HepG2 (cell line): ENCODE results near the gene SVBP. TPM values are rescaled to one million over a fixed set of nuclear protein-coding genes. Genes with fewer than 3 reads are reported as not detected.

Experiments used
- ATAC-seq: fragments of 200-7000 bp; cut with Tn5 transposase; 3 replicates; pipeline ENCODE4 v1.9.1; 2020; ENCODE audit warnings: mild to moderate bottlenecking, moderate library complexity
- BruUV-seq: library from RNA; stranded (reverse); fragments of 400-500 nt; replicated peaks from 2 replicates; lab custom pipeline; 2021; lab: Mats Ljungman, UMichigan
- CTCF ChIA-PET: fragments of 300-600 bp; formaldehyde crosslinking; extraction: SDS; loops from one replicate; lab custom pipeline; 2021; ENCODE audit warnings: low total read pairs, inconsistent platforms, low intra/inter-chr PET ratio; lab: Yijun Ruan, JAX
- POLR2A ChIA-PET: fragments of 350-600 bp; sonication (Branson Sonifier 250); formaldehyde crosslinking; loops from one replicate; lab custom pipeline; 2020; ENCODE audit warnings: antibody characterized with exemption, inconsistent platforms; lab: Yijun Ruan, JAX
- DNase-seq: peaks from one replicate; pipeline ENCODE4 v3.0.0-alpha.2; 2015; ENCODE audit warnings: low spot score
- FAIRE-seq: peaks from 3 replicates; lab custom pipeline; 2011; peaks lifted over from hg19 to GRCh38; lab: Jason Lieb, UNC
- H2AFZ ChIP-seq: one replicate; pipeline ENCODE4 v1.6.1; 2011; ENCODE audit warnings: low read length, inconsistent platforms
- H3K27ac ChIP-seq: fragments of 300-600 bp; 3 replicates; pipeline ENCODE4 v1.8.0; 2011; ENCODE audit warnings: mixed run types, mild to moderate bottlenecking, mixed read lengths, low read length, inconsistent platforms; ENCODE audit not compliant: insufficient read depth; ENCODE audit errors: extremely low read length
- H3K27me3 ChIP-seq, 2 experiments: fragments of 200-600 bp in 1 of 2; 2 replicates in 1 of 2; 3 replicates in 1 of 2; pipeline versions ENCODE4 v1.6.0 to v1.8.0; 2011; ENCODE audit warnings: low read length in 2 of 2, mild to moderate bottlenecking in 2 of 2, moderate library complexity in 2 of 2, inconsistent platforms in 1 of 2; ENCODE audit not compliant: insufficient read depth in 2 of 2, control insufficient read depth in 1 of 2
- H3K36me3 ChIP-seq, 2 experiments: fragments of 200-600 bp in 1 of 2; replicated peaks in 1 of 2; 2 replicates in 1 of 2; 3 replicates in 1 of 2; pipeline versions ENCODE4 v1.5.1 to v1.8.0; 2011; ENCODE audit warnings: low read length in 2 of 2, inconsistent platforms in 1 of 2; ENCODE audit not compliant: insufficient read depth in 2 of 2, control insufficient read depth in 1 of 2
- H3K4me1 ChIP-seq: 2 replicates; pipeline ENCODE4 v1.5.1; 2012; ENCODE audit warnings: low read length, inconsistent platforms; ENCODE audit not compliant: insufficient read depth
- H3K4me2 ChIP-seq: 2 replicates; pipeline ENCODE4 v1.6.0; 2011; ENCODE audit warnings: low read depth, low read length, inconsistent platforms
- H3K4me3 ChIP-seq, 3 experiments: fragments of 200-600 bp in 1 of 3; sonication (generic), shearing (Covaris generic) in 1 of 3; replicated peaks in 1 of 3; 2 replicates each; pipeline ENCODE4 v1.5.1; 2011 to 2016; ENCODE audit warnings: low read length in 3 of 3, inconsistent platforms in 2 of 3, low read depth in 2 of 3, mild to moderate bottlenecking in 2 of 3, control low read depth in 1 of 3, mixed read lengths in 1 of 3; ENCODE audit not compliant: insufficient read depth in 1 of 3
- H3K79me2 ChIP-seq: one replicate; pipeline ENCODE4 v1.6.1; 2011; ENCODE audit warnings: low read length, inconsistent platforms; ENCODE audit not compliant: insufficient read depth
- H3K9ac ChIP-seq: 2 replicates; pipeline ENCODE4 v1.6.0; 2011; ENCODE audit warnings: mild to moderate bottlenecking, low read depth, low read length, inconsistent platforms; ENCODE audit not compliant: insufficient read depth
- H3K9me3 ChIP-seq: 2 replicates; pipeline ENCODE4 v1.5.1; 2012; ENCODE audit warnings: mild to moderate bottlenecking, low read length
- H4K20me1 ChIP-seq: 2 replicates; pipeline ENCODE4 v1.6.0; 2011; ENCODE audit warnings: inconsistent platforms, mild to moderate bottlenecking, low read length, moderate library complexity; ENCODE audit not compliant: insufficient read depth
- ATF2 ChIP-seq: sonication (generic); formaldehyde crosslinking; IDR thresholded peaks from 2 replicates; pipeline ENCODE4 v1.4.0; 2020; ENCODE audit warnings: missing genetic modification reagents
- CREBL2 ChIP-seq: sonication (generic); formaldehyde crosslinking; IDR thresholded peaks from 2 replicates; pipeline ENCODE4 v1.8.1; 2023; ENCODE audit warnings: missing genetic modification reagents, mild to moderate bottlenecking, borderline replicate concordance
- MED8 ChIP-seq: sonication (generic); formaldehyde crosslinking; IDR thresholded peaks from 2 replicates; pipeline ENCODE4 v1.8.1; 2023; ENCODE audit warnings: mild to moderate bottlenecking, missing genetic modification reagents; ENCODE audit not compliant: insufficient replicate concordance
- TBX2 ChIP-seq: sonication (generic); formaldehyde crosslinking; IDR thresholded peaks from 2 replicates; pipeline ENCODE4 v1.5.0; 2020; ENCODE audit warnings: missing genetic modification reagents, mild to moderate bottlenecking, borderline replicate concordance
- ZNF619 ChIP-seq: sonication (generic); formaldehyde crosslinking; IDR thresholded peaks from 2 replicates; pipeline ENCODE4 v1.4.0; 2020; ENCODE audit warnings: mild to moderate bottlenecking, missing genetic modification reagents
- ZNF629 ChIP-seq: sonication (generic); formaldehyde crosslinking; conservative IDR thresholded peaks from 2 replicates; pipeline ENCODE4 v1.5.0; 2020; ENCODE audit warnings: missing genetic modification reagents
- ZNF737 ChIP-seq: sonication (generic); formaldehyde crosslinking; IDR thresholded peaks from 2 replicates; pipeline ENCODE4 v1.5.0; 2020; ENCODE audit warnings: missing genetic modification reagents, mild to moderate bottlenecking, borderline replicate concordance
- ZNF782 ChIP-seq: sonication (generic); formaldehyde crosslinking; IDR thresholded peaks from 2 replicates; pipeline ENCODE4 v1.4.0; 2020; ENCODE audit warnings: missing genetic modification reagents, mild to moderate bottlenecking, borderline replicate concordance
- WGBS: methylation state at CpG from one replicate; pipeline ENCODE4 v1.1.6; 2017; ENCODE audit warnings: low lambda C conversion rate; 5-methylcytosine and 5-hydroxymethylcytosine counted together
- in situ Hi-C: cut with HindIII; loops from 2 replicates; pipeline ENCODE4 v1.10.0; 2017; ENCODE audit warnings: low pct_unique_long_range_greater_than_20kb; ENCODE audit not compliant: extremely low pct_ligation_motif_present
- intact Hi-C: fragments of 100-400 bp; cut with micrococcal nuclease; formaldehyde crosslinking; loops from one replicate; pipeline ENCODE4 v1.10.0; 2022; ENCODE audit not compliant: unreplicated experiment
- polyA plus RNA-seq, 8 experiments: library from polyadenylated mRNA; depleted of rRNA in 3 of 8; stranded (reverse) in 7 of 8; unstranded in 1 of 8; fragments of >200 nt; fragmentation: Illumina TruSeq in 4 of 8; extraction: Trizol in 4 of 8; gene quantifications; 2 replicates each; pipeline versions ENCODE4 v1.2.1 to v1.2.3, GENCODE V29; 2011 to 2016; ENCODE audit warnings: low read depth in 4 of 8, missing spikeins in 1 of 8, mixed read lengths in 1 of 8; ENCODE audit not compliant: insufficient read depth in 1 of 8
- total RNA-seq, 5 experiments: library from RNA; depleted of rRNA; stranded (reverse); fragments of >200 nt; fragmentation: Illumina TruSeq; extraction: Trizol; gene quantifications; 2 replicates each; pipeline ENCODE4 v1.2.3, GENCODE V29; 2016; ENCODE audit warnings: low read depth in 1 of 5

Gene SVBP
- total and polyA plus RNA-seq, 2 of the 13 experiments (the other 11 are each of a cell fraction or from before 2014, with no cell fraction given) = 28.8 to 48.2 TPM

DNA sequence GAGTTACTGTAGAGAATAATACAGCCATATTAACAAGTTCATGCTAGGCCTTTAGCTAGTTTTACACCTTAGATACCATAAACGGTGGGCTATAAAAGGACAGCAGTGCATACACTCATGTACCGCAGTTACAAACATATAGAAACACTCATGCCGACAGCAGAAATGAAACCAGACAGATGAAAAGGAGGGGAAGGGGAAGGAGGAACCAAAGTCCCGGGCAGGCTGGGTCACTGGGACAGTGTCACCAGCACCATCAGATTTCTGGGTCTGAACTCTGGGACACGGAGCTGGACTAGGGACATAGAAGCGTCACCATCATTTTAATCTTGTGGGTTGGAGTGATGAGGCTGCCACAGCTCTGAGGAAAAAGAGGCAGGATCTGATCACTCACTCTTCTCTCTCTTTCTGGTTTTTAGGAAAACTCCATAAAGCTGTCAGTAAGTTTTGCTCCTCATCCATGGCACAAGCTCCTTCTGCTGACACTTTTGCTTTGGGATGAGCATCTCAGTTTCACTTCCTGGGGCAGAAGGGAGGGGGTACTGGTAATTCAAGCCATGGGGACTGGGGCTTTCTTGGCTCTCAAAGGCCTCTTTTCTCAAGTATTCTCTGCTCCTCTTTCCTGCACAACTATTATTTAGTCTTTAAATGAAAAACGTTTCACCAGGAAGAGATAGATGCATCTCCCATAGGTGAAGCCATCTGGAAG lies 21.4 kb upstream of the SVBP start:
- in situ Hi-C loops = no loop called here
- POLR2A ChIA-PET = interaction anchor here (1.5 kb wide), 1 partner anchor 8 kb away, joined by 6 read pairs; the partner anchor contains the start of gene ZNF691
- ATAC-seq = no peak
- no peaks in the 10 kb centered on the region for H3K9me3 ChIP-seq
- TF ChIP-seq TBX2 (CRISPR knock-in tag) (no peak), ZNF737 (CRISPR knock-in tag) (no peak)
- TF ChIP-seq, all 625 proteins: peak for 0
- intact Hi-C loops = no loop called here
- 82% methylated on average over 7 of the region's 7 CpGs for WGBS
- no peak for DNase-seq
- no peak overlapping the region for H2AFZ ChIP-seq
- CTCF ChIA-PET = no interaction called here
- H3K79me2 ChIP-seq = no peaks in the 10 kb centered on the region
- BruUV-seq = no TSS peak
- no peak overlapping the region for H3K27ac ChIP-seq
- H3K27me3 ChIP-seq = no peaks in the 10 kb centered on the region
- H3K36me3 ChIP-seq = no peaks in the 10 kb centered on the region
- H4K20me1 ChIP-seq = no peaks in the 10 kb centered on the region
- no peak overlapping the region for H3K4me3 ChIP-seq
- no peak overlapping the region for H3K9ac ChIP-seq
- H3K4me1 ChIP-seq = no peaks in the 10 kb centered on the region
- no peak for FAIRE-seq
- H3K4me2 ChIP-seq = no peak overlapping the region

DNA sequence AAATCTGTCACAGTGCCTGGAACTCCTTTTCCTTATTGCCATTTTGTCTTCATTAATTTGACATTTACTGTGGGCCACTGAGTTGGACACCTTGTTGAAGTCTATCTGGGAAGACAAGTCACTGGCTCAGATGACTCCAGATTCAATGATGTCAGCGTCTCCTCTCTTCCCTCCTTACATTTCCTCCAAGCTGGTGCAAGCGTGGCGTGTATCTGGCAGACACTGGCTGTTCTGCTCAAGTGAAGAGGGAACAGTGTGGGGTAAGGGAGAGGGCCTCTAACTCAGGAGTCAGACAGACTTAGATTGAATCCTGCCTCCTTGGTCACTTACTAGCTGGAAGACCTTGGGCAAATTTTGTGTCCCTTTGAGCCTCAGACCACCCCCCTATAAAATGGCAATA lies 20.5 kb upstream of the SVBP start:
- intact Hi-C loops (no loop called here), in situ Hi-C loops (no loop called here)
- no peaks in the 10 kb centered on the region for H3K36me3 ChIP-seq
- H3K9ac ChIP-seq = no peak overlapping the region
- WGBS = 52% methylated on average over 3 of the region's 3 CpGs
- TF ChIP-seq ZNF619 (CRISPR knock-in tag) (no peak), CREBL2 (CRISPR knock-in tag) (no peak), ATF2 (CRISPR knock-in tag) (no peak), ZNF782 (CRISPR knock-in tag) (no peak), ZNF629 (CRISPR knock-in tag) (no peak), MED8 (CRISPR knock-in tag) (no peak)
- CTCF ChIA-PET = no interaction called here
- H3K4me1 ChIP-seq = no peaks in the 10 kb centered on the region
- no peaks in the 10 kb centered on the region for H4K20me1 ChIP-seq
- no TSS peak for BruUV-seq
- POLR2A ChIA-PET = interaction anchor here (1.5 kb wide), 1 partner anchor 9 kb away, joined by 6 read pairs; the partner anchor contains the start of gene ZNF691
- ATAC-seq (no peak), FAIRE-seq (no peak), DNase-seq (no peak)
- H3K4me2 ChIP-seq = no peak overlapping the region
- H3K27me3 ChIP-seq = no peaks in the 10 kb centered on the region
- no peak overlapping the region for H2AFZ ChIP-seq
- no peaks in the 10 kb centered on the region for H3K9me3 ChIP-seq
- H3K4me3 ChIP-seq = no peak overlapping the region
- H3K79me2 ChIP-seq = no peaks in the 10 kb centered on the region
- H3K27ac ChIP-seq = no peak overlapping the region
